Neural crest cell (in vitro differentiated cells): ENCODE data around the gene ANKRD7. TPM values are rescaled to one million over a fixed set of nuclear protein-coding genes. Genes with fewer than 3 reads are reported as not detected.
A peak's percentile ranks its signal among the peaks of the same experiment; 100 is the strongest.

Experiments
- DNase-seq: peaks from one replicate; pipeline ENCODE4 v3.0.0; 2021; ENCODE audit warnings: low read depth, mixed read lengths, low spot score
- H3K27ac Mint-ChIP-seq: one replicate; pipeline ENCODE4 v1.8.0; 2021; ENCODE audit warnings: mild to moderate bottlenecking, mixed read lengths; ENCODE audit not compliant: unreplicated experiment
- H3K27me3 Mint-ChIP-seq: 2 replicates; pipeline ENCODE4 v1.8.0; 2021; ENCODE audit warnings: low read depth, mild to moderate bottlenecking, mixed read lengths
- H3K36me3 Mint-ChIP-seq: 2 replicates; pipeline ENCODE4 v1.8.0; 2021; ENCODE audit warnings: low read depth, mild to moderate bottlenecking, mixed read lengths
- H3K4me1 Mint-ChIP-seq: 2 replicates; pipeline ENCODE4 v1.8.0; 2021; ENCODE audit warnings: mixed read lengths
- H3K4me3 Mint-ChIP-seq: one replicate; pipeline ENCODE4 v1.8.0; 2021; ENCODE audit warnings: mild to moderate bottlenecking, mixed read lengths
- H3K9me3 Mint-ChIP-seq: 2 replicates; pipeline ENCODE4 v1.8.0; 2021; ENCODE audit warnings: mixed read lengths
- long read RNA-seq: library from polyadenylated mRNA; unstranded; transcript quantifications from one replicate; pipeline ENCODE4 v2.0.0, GENCODE V29; 2020
- total RNA-seq: library from RNA; stranded (reverse); gene quantifications from 2 replicates; pipeline ENCODE4 v1.2.1, GENCODE V29; 2021
- TF ChIP-seq, protein P1 (sequence below): fragments of 200-600 bp; sonication (generic); conservative IDR thresholded peaks from 2 replicates; pipeline ENCODE4 v1.5.0; 2021; ENCODE audit warnings: antibody characterized with exemption, mild to moderate bottlenecking

The ANKRD7 gene, protein sequence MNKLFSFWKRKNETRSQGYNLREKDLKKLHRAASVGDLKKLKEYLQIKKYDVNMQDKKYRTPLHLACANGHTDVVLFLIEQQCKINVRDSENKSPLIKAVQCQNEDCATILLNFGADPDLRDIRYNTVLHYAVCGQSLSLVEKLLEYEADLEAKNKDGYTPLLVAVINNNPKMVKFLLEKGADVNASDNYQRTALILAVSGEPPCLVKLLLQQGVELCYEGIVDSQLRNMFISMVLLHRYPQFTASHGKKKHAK
- total RNA-seq, result not detected in 2 replicates
- long read RNA-seq, result 0 reads

DNA sequence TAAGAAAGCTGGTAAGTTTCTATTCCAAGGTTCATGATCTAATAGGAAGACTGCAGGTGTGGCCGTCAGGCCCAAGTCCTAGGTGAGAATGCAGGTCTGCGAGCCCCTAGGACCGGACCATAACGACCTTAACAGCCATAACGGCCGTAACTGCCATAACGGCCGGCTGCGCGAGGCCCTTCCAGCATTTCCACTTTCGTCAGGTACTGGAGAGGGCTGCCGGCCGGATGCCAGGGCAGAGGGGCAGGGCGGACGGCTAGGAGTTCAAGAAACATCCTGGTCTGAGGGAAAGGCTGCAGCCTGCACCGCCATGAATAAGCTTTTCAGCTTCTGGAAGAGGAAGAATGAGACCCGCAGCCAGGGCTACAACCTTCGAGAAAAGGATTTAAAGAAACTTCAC, at the start of gene ANKRD7:
Gene ANKRD7, plus strand, starts transcription at position 184 of the 400 bp plus-strand sequence. Its CDS starts 127 bp downstream, at position 311.
- H3K27me3 Mint-ChIP-seq, result no peaks in the 10 kb centered on the region

DNA sequence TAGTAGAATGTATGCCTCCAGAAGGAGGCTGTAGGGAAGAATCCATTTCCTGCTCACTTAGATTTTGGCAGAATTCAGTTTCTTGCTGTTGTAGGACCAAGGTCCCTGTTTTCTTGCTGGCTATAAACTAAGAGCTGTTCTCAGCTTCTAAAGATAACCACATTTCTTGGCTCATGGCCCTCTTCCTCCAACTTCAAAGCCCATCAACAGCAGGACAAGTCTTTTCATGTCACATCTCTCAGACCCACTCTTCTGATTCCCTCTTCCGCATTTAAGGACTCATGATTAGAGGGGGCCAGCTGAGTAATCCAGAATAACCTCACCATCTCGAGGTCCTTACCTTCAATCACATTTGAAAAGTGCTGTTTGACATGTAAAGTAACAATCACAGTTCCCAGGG, 48.8 kb upstream of the ANKRD7 start:
- Mint-ChIP-seq H3K36me3 (no peaks in the 10 kb centered on the region), H3K27ac (no peak overlapping the region), H3K9me3 (no peaks in the 10 kb centered on the region), H3K4me3 (no peak overlapping the region), H3K27me3 (no peaks in the 10 kb centered on the region), H3K4me1 (peaks cover 6% of the 10 kb centered on the region)
- no peak for DNase-seq
- TF ChIP-seq, protein P1, sequence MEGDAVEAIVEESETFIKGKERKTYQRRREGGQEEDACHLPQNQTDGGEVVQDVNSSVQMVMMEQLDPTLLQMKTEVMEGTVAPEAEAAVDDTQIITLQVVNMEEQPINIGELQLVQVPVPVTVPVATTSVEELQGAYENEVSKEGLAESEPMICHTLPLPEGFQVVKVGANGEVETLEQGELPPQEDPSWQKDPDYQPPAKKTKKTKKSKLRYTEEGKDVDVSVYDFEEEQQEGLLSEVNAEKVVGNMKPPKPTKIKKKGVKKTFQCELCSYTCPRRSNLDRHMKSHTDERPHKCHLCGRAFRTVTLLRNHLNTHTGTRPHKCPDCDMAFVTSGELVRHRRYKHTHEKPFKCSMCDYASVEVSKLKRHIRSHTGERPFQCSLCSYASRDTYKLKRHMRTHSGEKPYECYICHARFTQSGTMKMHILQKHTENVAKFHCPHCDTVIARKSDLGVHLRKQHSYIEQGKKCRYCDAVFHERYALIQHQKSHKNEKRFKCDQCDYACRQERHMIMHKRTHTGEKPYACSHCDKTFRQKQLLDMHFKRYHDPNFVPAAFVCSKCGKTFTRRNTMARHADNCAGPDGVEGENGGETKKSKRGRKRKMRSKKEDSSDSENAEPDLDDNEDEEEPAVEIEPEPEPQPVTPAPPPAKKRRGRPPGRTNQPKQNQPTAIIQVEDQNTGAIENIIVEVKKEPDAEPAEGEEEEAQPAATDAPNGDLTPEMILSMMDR, result no peak

More for the DNA sequence above, at the start of gene ANKRD7:
- no peak for DNase-seq
- Mint-ChIP-seq H3K36me3 (no peaks in the 10 kb centered on the region), H3K9me3 (no peaks in the 10 kb centered on the region), H3K4me1 (peaks cover 5% of the 10 kb centered on the region), H3K4me3 (no peak within 1 kb of the TSS), H3K27ac (no peak within 1 kb of the TSS)
- TF ChIP-seq, protein P1, result no peak

DNA sequence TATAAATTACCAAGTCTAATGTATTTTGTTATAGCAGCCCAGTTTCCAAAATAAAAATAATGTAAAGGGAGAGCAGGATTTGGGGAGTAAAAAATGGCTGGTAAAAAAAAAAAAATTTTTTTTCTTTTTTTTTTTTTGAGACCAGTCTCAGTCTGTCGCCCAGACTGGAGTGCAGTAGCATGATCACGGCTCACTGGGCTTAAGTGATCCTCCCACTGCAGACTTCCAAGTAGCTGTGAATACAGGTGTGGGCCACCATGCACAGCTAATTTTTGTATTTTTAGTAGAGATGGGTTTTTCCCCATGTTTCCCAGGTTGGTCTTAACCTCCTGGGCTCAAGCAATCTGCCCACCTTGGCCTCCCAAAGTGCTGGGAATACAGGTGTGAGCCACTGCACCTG, 45.3 kb upstream of the ANKRD7 start:
- Mint-ChIP-seq H3K27me3 (no peaks in the 10 kb centered on the region), H3K9me3 (no peaks in the 10 kb centered on the region), H3K4me3 (peak overlapping the region; percentile 48), H3K27ac (no peak overlapping the region), H3K36me3 (peaks cover 2% of the 10 kb centered on the region), H3K4me1 (peaks cover 15% of the 10 kb centered on the region)
- TF ChIP-seq, protein P1, result no peak
- no peak for DNase-seq

DNA sequence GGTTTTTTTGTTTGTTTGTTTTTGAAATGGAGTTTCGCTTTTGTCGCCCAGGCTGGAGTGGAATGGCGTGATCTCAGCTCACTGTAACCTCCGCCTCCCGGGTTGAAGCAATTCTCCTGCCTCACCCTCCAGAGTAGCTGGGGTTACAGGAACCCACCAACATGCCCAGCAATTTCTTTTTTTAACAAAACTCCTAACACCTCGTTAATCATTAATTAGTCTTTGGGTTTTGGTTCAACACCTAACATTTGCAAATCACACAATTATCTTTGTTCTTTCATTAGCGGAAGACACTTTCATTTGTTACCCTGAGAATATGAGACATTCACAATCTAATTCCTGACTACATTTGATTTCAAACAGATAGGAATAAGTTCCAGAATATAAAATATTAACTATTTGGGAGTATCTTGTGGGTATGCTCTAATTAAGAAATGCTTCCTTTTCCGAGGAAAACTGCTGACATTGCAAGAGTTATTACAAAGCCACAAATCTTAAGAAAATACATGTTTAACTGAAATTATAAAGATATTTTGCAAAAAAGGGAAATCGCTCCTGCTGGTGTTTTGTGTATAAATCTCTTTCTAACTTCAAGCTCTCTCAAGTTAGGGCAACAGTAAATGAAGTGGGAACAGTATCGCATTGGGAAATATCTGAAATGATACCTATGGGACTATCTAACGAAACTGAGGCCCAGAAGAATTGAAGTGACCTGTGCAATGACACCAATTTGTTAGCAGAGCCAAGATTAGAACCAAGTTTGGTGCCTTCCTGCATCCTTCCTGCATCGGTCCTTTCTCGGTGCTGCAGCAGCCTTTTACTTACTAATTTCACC, 41.7 kb upstream of the ANKRD7 start:
- TF ChIP-seq, protein P1, result no peak
- peak overlapping the region; percentile 94 for H3K4me3 Mint-ChIP-seq
- no peak for DNase-seq
- no peaks in the 10 kb centered on the region for H3K27me3 Mint-ChIP-seq
- peaks cover 8% of the 10 kb centered on the region for H3K36me3 Mint-ChIP-seq
- peaks cover 41% of the 10 kb centered on the region for H3K4me1 Mint-ChIP-seq
- H3K27ac Mint-ChIP-seq, result peak overlapping the region; percentile 99
- no peaks in the 10 kb centered on the region for H3K9me3 Mint-ChIP-seq

DNA sequence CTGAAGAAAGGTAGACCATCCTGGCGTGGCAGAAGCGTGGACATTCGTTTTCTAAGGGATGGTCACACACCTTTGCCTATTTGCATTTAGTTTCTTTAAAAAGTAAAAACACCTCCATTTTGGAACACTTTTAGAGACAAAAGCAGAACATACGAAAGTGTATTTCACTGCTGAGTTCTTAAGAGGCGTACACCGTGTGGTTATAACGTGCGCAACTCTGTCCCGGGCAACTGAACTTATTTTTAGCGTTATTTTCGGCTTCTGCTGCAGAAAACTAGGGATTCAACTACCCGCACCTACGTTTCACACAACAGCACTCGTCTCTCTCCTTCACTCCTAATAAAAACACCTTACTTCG, 41.1 kb upstream of the ANKRD7 start:
- H3K27ac Mint-ChIP-seq, result peak overlapping the region; percentile 99
- no peak for DNase-seq
- peak overlapping the region; percentile 94 for H3K4me3 Mint-ChIP-seq
- H3K36me3 Mint-ChIP-seq, result peaks cover 10% of the 10 kb centered on the region
- H3K9me3 Mint-ChIP-seq, result no peaks in the 10 kb centered on the region
- TF ChIP-seq, protein P1, result no peak
- H3K4me1 Mint-ChIP-seq, result peaks cover 41% of the 10 kb centered on the region
- no peaks in the 10 kb centered on the region for H3K27me3 Mint-ChIP-seq
